Panc1 (cell line): Measurements from ENCODE around the gene AFF3.

Source experiments
- TF ChIP-seq, protein P1 (sequence below): fragments of 450-650 bp; IDR thresholded peaks from 2 replicates; pipeline ENCODE4 v1.5.1; 2017; ENCODE audit warnings: mild to moderate bottlenecking
- TF ChIP-seq, protein P2 (sequence below), 2 experiments: IDR thresholded peaks; 2 replicates each; pipeline ENCODE4 v1.6.1; 2011 to 2012; ENCODE audit warnings: low read depth in 2 of 2, control low read depth in 1 of 2, low read length in 1 of 2, mild to moderate bottlenecking in 1 of 2, moderate library complexity in 1 of 2; ENCODE audit not compliant: insufficient read depth in 1 of 2

DNA sequence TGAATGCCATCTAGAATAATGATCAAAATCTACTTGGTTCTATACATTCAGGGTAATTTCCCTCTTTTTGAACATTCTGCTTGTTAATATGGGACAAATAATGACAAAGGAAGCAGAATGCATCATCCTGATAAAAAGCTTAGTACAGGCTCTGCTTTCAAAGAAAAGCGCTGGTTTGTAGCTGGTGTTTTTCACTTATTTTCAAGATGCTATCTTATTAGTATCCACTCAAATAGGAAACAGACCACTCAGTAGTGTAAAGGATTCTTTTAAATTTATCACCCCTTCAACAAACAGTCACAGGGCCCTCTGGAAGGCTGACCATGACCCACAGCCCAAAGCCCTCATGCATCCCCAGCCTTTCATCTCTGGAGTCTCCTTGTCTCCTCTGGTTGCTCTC is 18.0 kb upstream of the AFF3 start:
- TF ChIP-seq, protein P1, sequence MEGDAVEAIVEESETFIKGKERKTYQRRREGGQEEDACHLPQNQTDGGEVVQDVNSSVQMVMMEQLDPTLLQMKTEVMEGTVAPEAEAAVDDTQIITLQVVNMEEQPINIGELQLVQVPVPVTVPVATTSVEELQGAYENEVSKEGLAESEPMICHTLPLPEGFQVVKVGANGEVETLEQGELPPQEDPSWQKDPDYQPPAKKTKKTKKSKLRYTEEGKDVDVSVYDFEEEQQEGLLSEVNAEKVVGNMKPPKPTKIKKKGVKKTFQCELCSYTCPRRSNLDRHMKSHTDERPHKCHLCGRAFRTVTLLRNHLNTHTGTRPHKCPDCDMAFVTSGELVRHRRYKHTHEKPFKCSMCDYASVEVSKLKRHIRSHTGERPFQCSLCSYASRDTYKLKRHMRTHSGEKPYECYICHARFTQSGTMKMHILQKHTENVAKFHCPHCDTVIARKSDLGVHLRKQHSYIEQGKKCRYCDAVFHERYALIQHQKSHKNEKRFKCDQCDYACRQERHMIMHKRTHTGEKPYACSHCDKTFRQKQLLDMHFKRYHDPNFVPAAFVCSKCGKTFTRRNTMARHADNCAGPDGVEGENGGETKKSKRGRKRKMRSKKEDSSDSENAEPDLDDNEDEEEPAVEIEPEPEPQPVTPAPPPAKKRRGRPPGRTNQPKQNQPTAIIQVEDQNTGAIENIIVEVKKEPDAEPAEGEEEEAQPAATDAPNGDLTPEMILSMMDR = no peak
- TF ChIP-seq, protein P2, sequence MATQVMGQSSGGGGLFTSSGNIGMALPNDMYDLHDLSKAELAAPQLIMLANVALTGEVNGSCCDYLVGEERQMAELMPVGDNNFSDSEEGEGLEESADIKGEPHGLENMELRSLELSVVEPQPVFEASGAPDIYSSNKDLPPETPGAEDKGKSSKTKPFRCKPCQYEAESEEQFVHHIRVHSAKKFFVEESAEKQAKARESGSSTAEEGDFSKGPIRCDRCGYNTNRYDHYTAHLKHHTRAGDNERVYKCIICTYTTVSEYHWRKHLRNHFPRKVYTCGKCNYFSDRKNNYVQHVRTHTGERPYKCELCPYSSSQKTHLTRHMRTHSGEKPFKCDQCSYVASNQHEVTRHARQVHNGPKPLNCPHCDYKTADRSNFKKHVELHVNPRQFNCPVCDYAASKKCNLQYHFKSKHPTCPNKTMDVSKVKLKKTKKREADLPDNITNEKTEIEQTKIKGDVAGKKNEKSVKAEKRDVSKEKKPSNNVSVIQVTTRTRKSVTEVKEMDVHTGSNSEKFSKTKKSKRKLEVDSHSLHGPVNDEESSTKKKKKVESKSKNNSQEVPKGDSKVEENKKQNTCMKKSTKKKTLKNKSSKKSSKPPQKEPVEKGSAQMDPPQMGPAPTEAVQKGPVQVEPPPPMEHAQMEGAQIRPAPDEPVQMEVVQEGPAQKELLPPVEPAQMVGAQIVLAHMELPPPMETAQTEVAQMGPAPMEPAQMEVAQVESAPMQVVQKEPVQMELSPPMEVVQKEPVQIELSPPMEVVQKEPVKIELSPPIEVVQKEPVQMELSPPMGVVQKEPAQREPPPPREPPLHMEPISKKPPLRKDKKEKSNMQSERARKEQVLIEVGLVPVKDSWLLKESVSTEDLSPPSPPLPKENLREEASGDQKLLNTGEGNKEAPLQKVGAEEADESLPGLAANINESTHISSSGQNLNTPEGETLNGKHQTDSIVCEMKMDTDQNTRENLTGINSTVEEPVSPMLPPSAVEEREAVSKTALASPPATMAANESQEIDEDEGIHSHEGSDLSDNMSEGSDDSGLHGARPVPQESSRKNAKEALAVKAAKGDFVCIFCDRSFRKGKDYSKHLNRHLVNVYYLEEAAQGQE (IDR thresholded peaks at IDR 0.05; ENCODE audit: insufficient read depth in 1 of 2, low read depth in 2 of 2, low read length in 1 of 2) = no peak
